NK-92 treated with Interleukin-12 subunit alpha and Interleukin-12 subunit beta, amount 100 ng/mL, for 24 hours (cell line): Measurements from ENCODE around the gene KCNJ15.
"Not testable (repeated sequence)": the region's sequence is repeated elsewhere in the genome, so short reads cannot be mapped to it uniquely, and the experiment has no call there.

Experiments used
- DNase-seq: peaks from one replicate; lab custom pipeline; 2025; lab: John Stamatoyannopoulos, UW

The KCNJ15 gene

DNA sequence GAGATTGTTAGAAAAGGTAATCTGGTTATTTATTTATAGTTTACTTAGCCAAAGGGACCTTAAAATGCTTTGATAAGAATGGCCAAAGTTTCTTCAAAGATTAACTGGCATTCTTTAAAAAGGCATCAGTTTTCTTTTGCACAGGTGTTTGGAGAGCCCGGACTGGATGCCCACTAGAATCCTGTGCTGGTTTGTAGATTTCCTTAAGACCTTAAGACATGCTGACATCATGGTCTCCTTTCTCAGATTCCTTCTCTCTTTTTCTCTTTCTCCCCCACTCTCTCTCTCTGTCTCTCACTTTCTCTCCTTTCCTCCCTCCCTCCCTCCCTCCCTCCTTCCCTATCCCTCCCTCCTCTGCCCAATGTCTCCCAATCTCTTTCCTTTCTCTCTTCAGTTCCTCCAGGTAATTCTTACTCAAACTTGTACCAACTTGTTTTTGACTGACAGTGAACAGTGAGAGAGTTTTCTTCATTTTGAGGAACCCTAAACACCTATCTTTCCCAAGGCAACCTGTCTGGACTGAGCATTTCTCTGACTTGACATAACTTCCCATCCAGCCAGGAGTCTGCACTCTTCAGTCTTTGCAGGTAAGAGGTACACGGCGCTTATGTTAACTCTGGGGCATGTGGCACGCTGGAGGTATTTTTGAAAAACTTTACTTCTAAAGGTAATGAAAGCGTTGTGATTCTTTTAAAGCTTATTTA, at the start of gene KCNJ15:
KCNJ15 (plus strand) TSS at position 393 of the 704 bp plus-strand sequence. CDS start 42,271 bp downstream, outside the sequence.
- no peak for DNase-seq

DNA sequence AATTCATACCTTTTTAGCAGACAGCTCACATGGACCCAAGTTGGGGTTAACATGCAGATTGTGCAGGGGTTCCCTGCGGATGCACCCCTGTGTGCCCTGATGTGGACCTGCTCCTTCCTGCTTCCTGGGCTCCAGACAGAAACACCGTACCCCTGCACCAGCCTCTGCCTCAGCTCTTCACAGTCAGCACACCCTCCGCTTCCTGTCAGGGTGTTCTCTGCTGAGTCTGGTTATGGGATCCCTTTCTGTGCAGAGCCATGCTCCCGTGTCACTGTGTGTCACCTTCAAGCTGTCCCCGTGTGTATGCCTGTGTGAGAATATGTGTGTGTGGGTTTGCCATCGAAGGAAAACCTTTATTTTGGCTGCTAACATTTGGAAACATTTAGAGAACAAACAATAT, 48.7 kb upstream of the KCNJ15 start:
- no peak for DNase-seq

DNA sequence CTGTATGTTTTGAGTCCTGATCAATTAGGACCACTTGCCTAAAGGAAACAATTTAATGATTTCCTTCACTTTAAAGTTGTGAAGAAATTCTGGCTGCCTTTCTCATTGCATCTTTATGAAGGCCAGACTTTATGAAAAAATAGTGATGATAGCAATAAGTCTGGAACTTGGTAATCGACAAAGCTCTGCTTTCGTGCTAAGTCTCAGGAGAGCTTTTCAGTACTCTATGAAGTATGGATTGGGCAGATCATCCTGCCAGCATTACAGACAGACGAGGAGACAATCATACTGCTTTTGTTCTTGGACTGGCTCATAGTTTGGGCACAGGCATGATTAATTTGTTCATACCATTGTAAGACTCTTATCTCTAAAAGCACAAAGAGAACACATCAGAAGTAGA, 45.5 kb upstream of the KCNJ15 start:
- DNase-seq: no peak

DNA sequence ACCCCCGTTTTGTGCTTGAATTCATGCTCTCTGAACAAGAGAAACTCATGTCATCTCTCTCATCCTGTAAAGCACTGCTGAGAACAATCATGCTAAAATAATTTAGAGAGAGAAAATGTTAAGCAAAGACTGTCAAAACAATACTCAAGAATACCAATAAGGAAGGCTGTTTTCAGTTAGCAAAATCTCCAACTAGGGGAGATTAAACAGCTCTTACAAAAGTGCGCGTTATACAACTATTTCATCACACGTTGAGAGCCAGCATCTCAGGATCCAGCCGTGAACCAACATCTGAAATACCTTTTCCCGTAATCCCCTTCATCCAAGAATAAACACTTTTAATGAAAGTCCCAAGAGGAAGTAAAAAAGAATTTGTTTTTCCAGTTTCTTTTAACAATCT, 44.1 kb upstream of the KCNJ15 start:
- DNase-seq: no peak

DNA sequence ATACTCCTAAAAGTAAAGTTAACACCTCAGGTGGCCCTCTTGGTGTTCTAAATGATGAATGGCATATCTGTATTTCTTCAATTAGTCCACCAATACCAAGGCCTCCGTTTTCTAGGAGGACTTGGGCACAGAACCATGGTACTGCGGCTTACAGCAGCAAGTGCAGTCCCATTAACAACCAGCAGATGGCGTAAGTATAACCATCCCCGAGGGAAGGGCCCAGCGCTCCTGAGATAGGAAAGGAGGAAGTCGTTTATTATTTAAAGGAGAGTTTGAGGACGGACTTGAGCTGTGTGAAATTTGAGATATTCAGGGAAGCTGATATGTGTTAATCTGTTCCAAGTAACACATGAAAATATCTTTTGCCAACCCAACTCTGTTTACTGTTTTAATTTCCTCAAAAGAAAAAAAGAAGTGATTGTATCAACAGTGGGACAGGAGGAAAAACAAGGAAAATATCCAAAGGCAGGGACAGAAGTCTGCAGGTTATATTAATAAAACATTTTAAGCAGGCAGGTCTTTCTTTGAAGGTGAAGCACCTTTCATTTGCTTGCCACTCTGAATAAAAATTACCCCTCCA, 37.7 kb upstream of the KCNJ15 start:
- DNase-seq: peak; percentile 35

DNA sequence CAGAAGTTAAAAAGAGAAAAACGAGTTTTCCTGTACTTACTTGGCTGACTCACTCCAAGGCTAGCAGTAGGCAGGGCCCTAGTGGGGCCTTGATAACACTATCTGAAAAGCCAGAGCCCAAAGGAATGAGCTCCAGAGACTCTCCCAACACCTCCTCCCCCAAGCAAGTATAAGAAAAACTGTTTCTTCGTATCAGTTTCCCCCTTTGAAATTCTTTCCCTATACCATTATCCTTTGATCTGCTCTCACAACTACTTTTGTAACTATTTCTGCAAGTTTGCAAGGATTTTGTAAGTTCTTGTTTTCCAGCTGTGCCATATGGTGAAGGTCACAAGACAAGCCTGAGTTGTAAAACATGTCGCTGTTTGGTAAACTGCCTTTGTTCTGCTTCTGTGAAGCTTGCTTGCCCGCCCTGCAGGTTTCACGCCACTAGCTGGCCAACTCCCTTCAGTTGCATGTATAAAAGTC, 36.5 kb upstream of the KCNJ15 start:
- no peak for DNase-seq

DNA sequence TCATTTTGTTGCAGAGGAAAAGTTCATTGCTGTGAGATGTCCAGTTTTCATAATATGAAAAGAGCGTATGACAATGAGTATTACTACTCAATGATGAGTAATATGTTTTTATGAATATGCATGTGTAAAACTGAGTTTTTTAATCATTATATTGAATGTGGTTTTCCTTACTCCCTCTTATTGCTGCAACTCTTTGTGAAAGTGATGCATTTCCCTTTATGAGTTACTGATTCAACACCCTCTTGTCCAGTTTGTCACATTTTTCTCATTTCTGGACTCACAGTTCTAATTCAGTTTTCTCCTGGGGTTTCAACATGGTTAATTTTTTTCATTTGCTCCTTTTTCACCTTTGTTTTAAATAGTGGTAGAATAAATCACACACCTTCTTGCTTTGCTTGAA, 35.2 kb upstream of the KCNJ15 start:
- DNase-seq: no peak

DNA sequence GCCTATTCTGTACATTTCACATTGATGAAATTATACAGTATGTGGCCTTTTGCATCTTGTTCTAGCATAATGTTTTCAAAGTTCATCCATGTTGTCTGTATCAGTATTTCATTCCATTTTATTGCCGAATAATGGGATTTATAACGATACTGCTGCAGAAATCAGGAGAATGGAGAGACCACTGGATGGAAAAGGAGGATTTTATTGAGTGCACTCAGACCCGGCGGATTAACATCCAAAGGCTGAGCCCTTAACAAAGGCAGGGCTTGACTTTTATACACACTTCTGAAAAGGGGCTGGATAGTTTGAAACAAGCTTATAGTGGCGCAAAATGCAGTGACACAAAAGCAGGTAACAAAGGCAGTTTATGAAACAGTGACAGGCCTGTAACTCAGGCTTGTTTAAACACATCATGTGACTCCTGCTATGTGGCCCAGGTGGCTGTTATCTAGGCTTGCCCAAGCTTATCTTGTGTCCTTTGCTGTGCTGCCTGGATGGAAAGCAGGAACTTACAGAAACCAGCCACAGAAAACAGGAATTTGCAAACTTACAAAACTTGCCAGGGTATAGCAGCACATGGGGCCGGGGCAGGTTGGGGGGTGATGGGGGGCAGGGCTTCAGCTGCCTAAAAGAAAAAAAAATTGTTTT, 32.8 kb upstream of the KCNJ15 start:
- no peak for DNase-seq

DNA sequence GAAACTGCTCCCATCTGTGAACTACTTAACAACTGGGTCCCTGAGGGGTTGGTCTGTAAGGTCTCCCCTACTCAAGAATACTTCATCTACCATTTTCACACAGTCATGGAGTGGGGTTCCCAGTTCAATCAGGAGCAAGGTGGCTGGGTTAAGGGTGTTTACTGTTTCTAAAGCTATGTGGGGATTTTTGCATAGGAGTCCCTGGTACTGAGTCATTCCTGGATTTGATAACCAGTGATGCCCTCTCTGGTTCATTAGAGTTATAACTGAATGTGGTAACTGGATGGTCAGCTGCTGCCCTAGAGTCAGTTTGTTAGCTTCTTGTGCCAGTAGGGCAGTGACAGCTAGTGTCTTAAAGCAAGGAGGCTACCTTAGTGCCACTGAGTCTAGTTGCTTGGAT, 29.4 kb upstream of the KCNJ15 start:
- no peak for DNase-seq

DNA sequence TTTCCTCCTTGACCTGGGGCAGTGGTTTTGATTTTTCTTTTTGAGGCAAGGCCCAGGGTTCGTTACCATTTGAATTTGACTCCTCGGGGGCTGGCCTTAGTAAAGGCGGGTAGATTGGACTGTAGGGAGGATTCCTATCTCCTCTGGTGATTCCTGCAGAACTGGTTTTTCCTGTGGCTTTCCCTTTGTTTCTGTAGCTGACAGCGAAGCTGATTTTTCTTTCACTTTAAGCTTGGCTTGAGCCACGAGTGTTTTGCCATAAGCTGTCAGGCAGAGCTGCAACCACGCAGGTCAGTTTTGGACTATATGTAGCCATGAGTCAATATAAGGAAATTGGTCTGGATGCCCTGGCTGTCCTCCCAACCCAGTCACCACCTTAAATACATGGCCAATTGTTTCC, 28.7 kb upstream of the KCNJ15 start:
- no peak for DNase-seq

DNA sequence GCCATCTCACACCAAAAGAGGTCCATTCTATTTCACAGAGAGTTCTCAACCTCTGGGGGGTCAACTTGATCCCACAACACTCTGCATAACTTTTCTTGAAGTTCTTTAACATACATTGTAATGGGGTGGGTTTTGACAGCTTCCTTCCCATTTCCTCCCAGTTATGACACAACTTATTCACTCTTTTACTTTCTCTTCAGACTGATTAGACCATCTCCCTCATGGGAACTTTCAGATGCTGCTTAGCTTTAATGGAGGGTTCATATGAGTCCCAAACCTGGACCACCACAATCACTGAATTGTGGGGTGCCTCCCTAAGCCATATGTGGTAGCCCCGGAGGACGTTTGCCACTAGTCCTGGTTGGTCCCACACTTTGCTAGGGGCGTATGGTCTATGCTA, 28.3 kb upstream of the KCNJ15 start:
- no peak for DNase-seq

DNA sequence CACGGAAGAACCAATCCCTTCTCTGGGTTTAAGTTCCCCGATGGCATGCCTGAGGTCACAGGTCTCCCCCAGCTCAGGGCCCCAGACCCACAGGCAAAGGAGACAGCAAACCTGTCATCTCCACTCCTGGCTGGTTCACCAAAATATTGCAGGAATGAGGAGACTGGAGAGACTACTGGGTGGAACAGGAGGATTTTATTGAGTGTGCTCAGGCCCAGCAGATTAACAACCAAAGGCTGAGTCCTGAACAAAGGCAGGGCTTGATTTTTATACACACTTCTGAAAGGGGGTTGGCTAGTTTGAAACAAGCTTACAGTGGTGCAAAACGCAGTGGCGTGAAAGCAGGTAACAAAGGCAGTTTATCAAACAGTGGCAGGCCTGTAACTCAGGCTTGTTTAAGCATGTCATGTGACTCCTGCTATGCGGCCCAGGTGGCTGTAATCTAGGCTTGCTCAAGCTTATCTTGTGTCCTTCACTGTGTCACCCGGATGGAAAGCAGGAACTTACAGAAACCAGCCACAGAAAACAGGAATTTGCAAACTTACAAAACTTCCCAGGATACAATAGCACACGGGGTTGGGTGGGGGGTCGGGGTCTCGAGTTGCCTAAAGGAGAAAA, 27.4 kb upstream of the KCNJ15 start:
- DNase-seq: no peak

DNA sequence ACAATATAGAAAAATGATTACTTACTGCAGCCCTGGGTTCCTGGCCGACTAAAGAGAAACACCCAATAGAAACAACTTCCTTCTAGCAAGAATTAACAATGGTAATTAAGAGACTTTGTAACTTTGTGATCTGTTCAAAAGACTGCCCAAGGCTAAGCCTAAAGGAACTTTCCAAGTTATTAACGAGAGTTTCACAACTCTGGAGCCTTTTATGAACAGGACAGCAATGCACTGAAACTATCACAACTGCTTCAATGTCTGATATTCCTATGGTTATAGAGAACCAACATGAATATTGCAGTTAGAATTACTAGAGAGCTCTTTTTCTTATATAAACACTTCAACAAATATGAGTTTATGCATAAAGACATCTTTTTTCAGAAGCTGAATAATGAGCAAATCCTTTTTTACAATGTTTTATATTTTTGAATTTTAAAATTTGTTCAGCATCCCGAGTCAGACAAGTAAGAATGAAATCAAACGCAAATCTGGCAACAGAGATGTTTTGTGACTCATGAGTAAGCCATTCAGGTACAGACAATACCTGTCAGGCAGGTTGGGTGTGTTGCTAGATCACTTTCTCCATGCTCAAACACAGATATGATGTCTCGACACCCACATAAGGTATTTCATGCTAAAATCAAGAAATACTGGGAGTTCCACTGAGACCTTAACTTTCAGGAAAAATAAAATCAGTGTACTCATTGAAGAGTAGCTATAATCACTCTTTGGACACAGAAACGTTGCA, 22.2 kb upstream of the KCNJ15 start:
- no peak for DNase-seq

DNA sequence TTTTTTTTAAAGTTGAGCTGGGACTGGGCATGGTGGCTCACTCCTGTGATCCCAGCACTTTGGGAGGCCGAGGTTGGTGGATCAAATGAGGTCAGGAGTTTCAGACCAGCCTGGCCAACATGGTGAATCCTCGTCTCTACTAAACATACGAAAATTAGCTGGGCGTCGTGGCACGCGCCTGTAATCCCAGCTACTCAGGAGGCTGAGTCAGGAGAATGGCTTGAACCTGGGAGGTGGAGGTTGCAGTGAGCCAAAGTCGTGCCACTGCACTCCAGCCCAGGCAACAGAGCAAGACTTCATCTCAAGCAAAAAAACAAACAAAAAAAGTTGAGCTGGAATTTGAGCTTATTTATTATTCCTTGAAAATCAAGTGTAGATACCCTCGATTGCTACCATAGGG, 21.5 kb upstream of the KCNJ15 start:
- not testable (repeated sequence) for DNase-seq

DNA sequence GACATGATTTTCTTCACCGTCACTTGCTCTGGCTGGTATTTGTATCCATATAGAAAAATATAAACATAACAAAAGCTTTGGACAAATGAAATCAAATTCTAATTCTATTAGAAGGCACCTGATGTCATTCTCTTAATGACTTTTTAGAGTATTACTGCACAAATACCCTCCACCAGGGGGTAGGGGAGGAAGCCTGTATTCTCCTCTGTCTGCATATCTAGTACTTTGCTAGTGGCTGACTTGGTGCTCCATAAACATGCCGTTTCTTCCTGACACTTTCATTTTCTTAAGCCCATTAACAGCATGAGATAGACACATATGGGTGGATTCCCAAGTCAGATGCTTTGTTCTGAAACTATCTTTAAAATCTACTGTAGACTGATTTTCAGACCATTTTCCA, 20.6 kb upstream of the KCNJ15 start:
- no peak for DNase-seq

DNA sequence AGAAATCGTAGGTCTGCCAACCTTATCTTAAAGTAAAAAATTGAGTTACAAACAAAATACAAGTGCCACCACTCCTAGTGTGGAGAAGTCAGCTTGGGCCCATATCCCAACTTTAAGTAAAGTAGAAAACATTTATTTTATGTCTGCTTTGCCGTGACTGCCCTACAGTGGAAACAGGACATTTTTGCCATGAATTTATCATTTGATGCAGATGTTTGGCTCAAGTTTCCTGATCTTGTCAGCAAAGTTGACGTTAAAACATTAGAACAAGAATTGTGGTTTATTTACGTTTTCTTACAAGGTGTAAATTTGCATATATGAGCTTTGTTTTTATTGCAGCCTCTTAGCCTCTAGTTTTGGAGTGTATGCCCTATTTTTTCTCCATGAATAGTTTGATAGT, 17.1 kb upstream of the KCNJ15 start:
- no peak for DNase-seq

DNA sequence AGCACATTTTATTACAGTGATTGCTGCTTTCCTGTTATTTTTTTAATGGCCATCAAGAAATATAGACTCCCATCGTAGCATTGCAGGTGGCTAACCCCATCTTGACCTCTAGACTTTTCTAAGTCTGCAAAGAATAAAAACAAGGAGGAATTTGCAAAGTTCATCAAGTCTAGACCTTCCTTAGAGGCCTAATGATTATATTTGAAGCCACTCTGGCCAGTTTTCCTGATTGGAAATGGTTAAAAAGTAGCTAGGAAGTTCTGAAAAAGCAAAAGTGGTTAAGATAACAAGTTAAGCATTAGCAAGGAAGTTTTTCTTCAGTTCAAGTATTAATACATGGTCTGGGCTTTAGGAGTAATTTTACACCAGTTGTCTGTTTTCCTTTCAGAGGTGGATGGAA, 16.7 kb upstream of the KCNJ15 start:
- DNase-seq: no peak

DNA sequence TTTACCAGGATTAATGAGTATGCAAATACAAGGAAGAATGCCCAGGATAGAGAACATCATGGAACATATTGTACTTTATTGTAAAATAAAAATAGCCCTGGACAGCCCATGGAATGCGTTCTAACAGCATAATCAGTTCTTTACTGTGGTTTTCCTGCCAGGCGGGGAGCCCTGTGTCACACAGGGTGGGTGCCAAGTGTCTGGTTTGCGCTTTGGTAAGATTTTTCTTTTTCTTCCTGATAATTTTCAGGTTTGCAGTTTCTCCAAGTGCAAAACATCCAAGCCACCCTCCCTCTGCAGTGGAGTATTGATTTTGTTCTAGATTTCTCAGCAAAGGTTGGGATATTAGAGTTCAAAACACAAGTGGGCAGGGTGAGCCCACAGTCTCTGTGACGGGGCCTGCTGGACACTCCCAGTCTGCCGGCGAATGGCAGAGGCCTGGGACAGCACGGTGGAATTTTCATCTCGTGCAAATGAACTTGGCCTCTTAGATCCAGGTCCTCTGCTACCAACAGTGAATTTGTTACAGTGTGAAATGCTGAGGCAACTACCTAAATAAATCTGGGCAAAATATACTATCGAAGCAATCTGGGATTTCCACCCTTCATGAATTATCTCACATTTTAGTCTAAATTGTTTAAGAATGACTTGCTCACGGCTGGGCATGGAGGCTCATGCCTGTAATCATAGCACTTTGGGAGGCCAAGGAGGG, 15.6 kb upstream of the KCNJ15 start:
- no peak for DNase-seq

DNA sequence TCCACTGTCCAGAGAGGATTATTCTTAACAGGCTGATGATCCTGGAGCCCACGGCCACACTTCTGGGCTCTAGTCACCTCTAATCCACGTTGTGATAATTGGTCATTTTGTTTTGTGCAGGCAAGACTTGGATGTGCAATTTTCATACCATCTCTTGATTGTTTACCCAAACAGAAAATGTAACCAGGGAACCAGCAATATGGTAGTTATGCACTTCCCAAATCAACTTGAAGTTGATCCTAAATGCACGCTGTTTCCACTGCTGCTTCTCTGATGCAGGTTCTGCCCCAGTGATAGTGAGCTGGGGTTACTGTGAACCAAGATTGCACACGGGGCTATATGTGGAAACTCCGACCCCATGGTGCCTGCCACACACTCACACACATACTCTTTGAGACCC, 14.7 kb upstream of the KCNJ15 start:
- no peak for DNase-seq

DNA sequence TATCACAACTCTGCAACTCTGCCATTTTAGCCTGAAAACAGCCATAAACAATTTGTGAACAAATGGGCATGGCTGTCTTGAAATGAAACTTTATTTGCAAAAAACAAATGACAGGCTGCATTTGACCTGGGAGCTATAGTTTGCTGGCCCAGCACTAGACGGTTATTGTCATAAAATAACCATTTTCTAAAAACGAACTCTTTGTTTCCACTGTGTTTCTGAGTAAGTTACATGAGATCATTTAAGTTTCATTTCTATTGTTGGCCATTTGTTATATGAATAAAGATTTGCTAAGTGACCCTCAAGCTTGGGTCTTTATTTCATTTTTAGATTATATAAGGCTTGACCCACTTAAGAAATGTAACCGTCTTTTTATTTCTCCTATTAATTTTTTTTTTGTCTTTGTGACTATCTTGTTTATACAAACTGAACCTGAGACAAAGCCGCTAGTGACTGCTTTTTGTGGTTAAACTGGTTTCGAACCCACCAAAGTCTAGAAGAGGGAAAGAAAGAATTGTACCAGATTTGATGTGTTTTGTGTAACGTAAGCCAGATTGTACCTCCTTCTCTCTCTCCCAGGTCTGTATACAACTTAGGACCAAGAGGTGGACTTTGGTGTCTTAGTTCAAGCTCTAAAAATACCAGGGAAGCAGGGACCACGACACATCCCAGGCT, 12.9 kb upstream of the KCNJ15 start:
- no peak for DNase-seq

DNA sequence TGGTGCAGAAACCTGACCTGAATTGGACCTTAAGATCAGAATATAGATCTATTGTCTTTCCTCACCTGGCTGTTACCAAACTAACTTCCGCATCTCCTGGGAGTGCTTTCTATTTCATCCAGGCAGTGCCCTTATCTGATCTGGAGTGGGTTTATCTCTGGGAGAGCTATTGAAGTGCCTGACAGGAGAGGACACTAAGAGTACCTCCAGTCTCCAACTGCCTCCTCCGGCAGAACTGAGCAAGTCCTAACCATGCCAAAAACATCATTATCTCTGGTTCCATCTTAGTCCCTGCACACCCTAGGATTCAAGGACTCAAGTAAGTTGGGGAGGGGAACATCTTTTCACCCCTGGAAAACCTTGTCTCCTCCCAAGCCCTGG, 12.4 kb upstream of the KCNJ15 start:
- no peak for DNase-seq
